Tongue (tissue), 2 donors: Measurements from ENCODE around the gene CARF. TPM values are rescaled to one million over a fixed set of nuclear protein-coding genes. Genes with fewer than 3 reads are reported as not detected.
"Not testable (repeated sequence)": the region's sequence is repeated elsewhere in the genome, so short reads cannot be mapped to it uniquely, and the experiment has no call there.

Source experiments
- DNase-seq: peaks from one replicate; pipeline ENCODE4 v3.0.0-alpha.2; 2015
- total RNA-seq: library from RNA; depleted of rRNA; stranded (reverse); fragments of >200 nt; gene quantifications from one replicate; pipeline ENCODE4 v1.2.3, GENCODE V29; 2014

Gene CARF
- total RNA-seq, 1 donor from 2014 or later = 13.7 TPM

- DNase-seq = no peak
Observed at GRCh38 chr2:202938960-202939359, 26.9 kb downstream of the CARF start.

- no peak for DNase-seq
Observed at GRCh38 chr2:202941771-202942170, 29.7 kb downstream of the CARF start.

- DNase-seq = no peak
Observed at GRCh38 chr2:202944408-202944807, 32.3 kb downstream of the CARF start.

GRCh38 chr2:202944816-202945215 is 32.7 kb downstream of the CARF start:
- no peak for DNase-seq

GRCh38 chr2:202945497-202945896 is 33.4 kb downstream of the CARF start:
- DNase-seq = no peak

- DNase-seq = not testable (repeated sequence)
Observed at GRCh38 chr2:202949333-202949732, 37.3 kb downstream of the CARF start.

- DNase-seq = peak; percentile 3
Observed at GRCh38 chr2:202950592-202950991, 38.5 kb downstream of the CARF start.

GRCh38 chr2:202960524-202960923 is 48.4 kb downstream of the CARF start:
- no peak for DNase-seq

GRCh38 chr2:202963712-202964111 is 51.6 kb downstream of the CARF start:
- no peak for DNase-seq

- DNase-seq = peak; percentile 13
Observed at GRCh38 chr2:202965810-202966460, 53.9 kb downstream of the CARF start.

- not testable (repeated sequence) for DNase-seq
Observed at GRCh38 chr2:202969404-202969803, 57.3 kb downstream of the CARF start.

- DNase-seq = no peak
Observed at GRCh38 chr2:202976809-202977208, 64.7 kb downstream of the CARF start.

- DNase-seq = no peak
Observed at GRCh38 chr2:202982779-202983491, 70.9 kb downstream of the CARF start.

GRCh38 chr2:202989749-202990148 is 77.7 kb downstream of the CARF start:
- DNase-seq = no peak

GRCh38 chr2:202990501-202990900 is 78.4 kb downstream of the CARF start:
- no peak for DNase-seq

GRCh38 chr2:202997113-202997512 is 85.0 kb downstream of the CARF start:
- DNase-seq = not testable (repeated sequence)

GRCh38 chr2:203002054-203002821 is 90.2 kb downstream of the CARF start:
- no peak for DNase-seq

- no peak for DNase-seq
Observed at GRCh38 chr2:203003716-203004115, 91.6 kb downstream of the CARF start.

GRCh38 chr2:203014456-203015199 is 102.6 kb downstream of the CARF start, which contains the start of gene NBEAL1:
Gene NBEAL1 (plus strand): TSS chr2:203014875. CDS start chr2:203016385, 1,510 bp downstream.
- peak; percentile 100 for DNase-seq

GRCh38 chr2:203016716-203017115 is 104.6 kb downstream of the CARF start:
- no peak for DNase-seq

- peak; percentile 25 for DNase-seq
Observed at GRCh38 chr2:203018181-203018580, 106.1 kb downstream of the CARF start.

- no peak for DNase-seq
Observed at GRCh38 chr2:203019142-203019541, 107.1 kb downstream of the CARF start.
